ENCODE measurements around the gene ITGB1BP1.

Gene ITGB1BP1

GRCh38 chr2:9424447-9425164, 1.3 kb upstream of the ITGB1BP1 start:
- no peak for DNase-seq

- DNase-seq = no peak
These were observed 569 bp upstream of the ITGB1BP1 start for GRCh38 chr2:9423922-9424272.

GRCh38 chr2:9422321-9423099, 818 bp downstream of the ITGB1BP1 start:
- peak; percentile 49 for DNase-seq

- no peak for DNase-seq
These were observed 2.8 kb downstream of the ITGB1BP1 start for GRCh38 chr2:9420495-9420894.

GRCh38 chr2:9419541-9419940, 3.8 kb downstream of the ITGB1BP1 start:
- no peak for DNase-seq

- DNase-seq = no peak
These were observed 4.6 kb downstream of the ITGB1BP1 start for GRCh38 chr2:9418746-9419145.

- DNase-seq = no peak
These were observed 5.6 kb downstream of the ITGB1BP1 start for GRCh38 chr2:9417725-9418124.

- no peak for DNase-seq
These were observed 6.4 kb downstream of the ITGB1BP1 start for GRCh38 chr2:9416962-9417316.

GRCh38 chr2:9416267-9416961, 6.9 kb downstream of the ITGB1BP1 start:
- no peak for DNase-seq

GRCh38 chr2:9415516-9416169, 7.7 kb downstream of the ITGB1BP1 start:
- no peak for DNase-seq

- DNase-seq = no peak
These were observed 10.5 kb downstream of the ITGB1BP1 start for GRCh38 chr2:9412781-9413180.

GRCh38 chr2:9410108-9410507, 13.2 kb downstream of the ITGB1BP1 start:
- DNase-seq = no peak

- no peak for DNase-seq
These were observed 14.6 kb downstream of the ITGB1BP1 start for GRCh38 chr2:9408641-9409151.

- DNase-seq = no peak
These were observed 15.9 kb downstream of the ITGB1BP1 start for GRCh38 chr2:9407363-9407811.

- DNase-seq = no peak
These were observed 16.6 kb downstream of the ITGB1BP1 start for GRCh38 chr2:9406529-9407362.

GRCh38 chr2:9405636-9406035, 17.7 kb downstream of the ITGB1BP1 start:
- no peak for DNase-seq

GRCh38 chr2:9404451-9404850, 18.9 kb downstream of the ITGB1BP1 start:
- DNase-seq = no peak

- no peak for DNase-seq
These were observed 19.4 kb downstream of the ITGB1BP1 start for GRCh38 chr2:9403924-9404323.

- no peak for DNase-seq
These were observed 21.5 kb downstream of the ITGB1BP1 start for GRCh38 chr2:9401646-9402371.

- no peak for DNase-seq
These were observed 22.2 kb downstream of the ITGB1BP1 start for GRCh38 chr2:9401059-9401547.

Data from activated CD4-positive, CD25-positive, alpha-beta regulatory T cell treated with anti-CD3 and anti-CD28 coated beads, Interleukin-2, amount 50 U/mL, for 72 hours (primary cell).